Mesenteric fat pad (tissue), 1 donor: ENCODE measurements around the gene NEK10. TPM values are rescaled to one million over a fixed set of nuclear protein-coding genes. Genes with fewer than 3 reads are reported as not detected.

Experiments used
- DNase-seq: peaks from one replicate; pipeline ENCODE4 v3.0.0-alpha.2; 2020; ENCODE audit warnings: low spot score
- total RNA-seq: library from RNA; stranded (reverse); fragmentation: NEBNext Ultra II Directional; extraction: Animal tissue kit (Norgen Biotek cat#: 25700); gene quantifications from one replicate; pipeline ENCODE4 v1.2.1, GENCODE V29; 2021
- donor health status: DM: yes; HTN: yes; CAD: no.

NEK10 gene
- total RNA-seq, 1 donor from 2014 or later: 0.87 TPM

- DNase-seq: no peak
These were observed 129.2 kb downstream of the NEK10 start for GRCh38 chr3:27239951-27240350.

GRCh38 chr3:27228805-27229204 lies 140.4 kb downstream of the NEK10 start:
- DNase-seq: no peak

GRCh38 chr3:27224197-27224596 lies 145.0 kb downstream of the NEK10 start:
- DNase-seq: no peak

- DNase-seq: no peak
These were observed 147.8 kb downstream of the NEK10 start for GRCh38 chr3:27221264-27221932.

GRCh38 chr3:27220166-27220565 lies 149.0 kb downstream of the NEK10 start:
- no peak for DNase-seq

GRCh38 chr3:27219127-27219845 lies 149.9 kb downstream of the NEK10 start:
- DNase-seq: no peak

- no peak for DNase-seq
These were observed 152.1 kb downstream of the NEK10 start for GRCh38 chr3:27216955-27217552.

GRCh38 chr3:27216295-27216855 lies 152.8 kb downstream of the NEK10 start:
- DNase-seq: no peak

GRCh38 chr3:27213450-27213849 lies 155.7 kb downstream of the NEK10 start:
- no peak for DNase-seq

- no peak for DNase-seq
These were observed 159.4 kb downstream of the NEK10 start for GRCh38 chr3:27209617-27210264.

GRCh38 chr3:27208961-27209616 lies 160.1 kb downstream of the NEK10 start:
- DNase-seq: no peak

- no peak for DNase-seq
These were observed 166.2 kb downstream of the NEK10 start for GRCh38 chr3:27202959-27203358.

GRCh38 chr3:27201492-27201891 lies 167.7 kb downstream of the NEK10 start:
- no peak for DNase-seq

GRCh38 chr3:27200721-27201489 lies 168.3 kb downstream of the NEK10 start:
- no peak for DNase-seq

- no peak for DNase-seq
These were observed 174.2 kb downstream of the NEK10 start for GRCh38 chr3:27194861-27195483.

- DNase-seq: no peak
These were observed 176.1 kb downstream of the NEK10 start for GRCh38 chr3:27193056-27193455.

GRCh38 chr3:27186013-27186412 lies 183.2 kb downstream of the NEK10 start:
- no peak for DNase-seq

- DNase-seq: no peak
These were observed 183.8 kb downstream of the NEK10 start for GRCh38 chr3:27185231-27185989.

- no peak for DNase-seq
These were observed 184.9 kb downstream of the NEK10 start for GRCh38 chr3:27184261-27184660.
